Endothelial cell of umbilical vein (primary cell): ENCODE data around the gene RAD51B. TPM values are rescaled to one million over a fixed set of nuclear protein-coding genes. Genes with fewer than 3 reads are reported as not detected.

Source experiments
- BruUV-seq: library from RNA; stranded (reverse); fragments of 400-500 nt; replicated peaks from 2 replicates; lab custom pipeline; 2021; lab: Mats Ljungman, UMichigan
- CTCF ChIA-PET: fragments of 300-600, 350-600 bp; sonication (Branson Sonifier 250); formaldehyde crosslinking; loops from one replicate; lab custom pipeline; 2021; ENCODE audit warnings: antibody characterized with exemption, inconsistent platforms; lab: Charles Lee
- POLR2A ChIA-PET: fragments of 300-600, 350-600 bp; sonication (Branson Sonifier 250); formaldehyde crosslinking; loops from one replicate; lab custom pipeline; 2021; ENCODE audit warnings: antibody characterized with exemption, inconsistent platforms; lab: Charles Lee
- DNase-seq: peaks from one replicate; pipeline ENCODE4 v3.0.0-alpha.2; 2011; ENCODE audit warnings: low read depth, low spot score
- FAIRE-seq: peaks from 2 replicates; lab custom pipeline; 2011; peaks lifted over from hg19 to GRCh38; lab: Jason Lieb, UNC
- H2AFZ ChIP-seq: 2 replicates; pipeline ENCODE4 v1.6.0; 2012; ENCODE audit warnings: low read depth, low read length, control low read depth, inconsistent platforms
- H3K27ac ChIP-seq: 2 replicates; pipeline ENCODE4 v1.5.1; 2011; ENCODE audit warnings: low read depth, mild to moderate bottlenecking, control low read depth, low read length, moderate library complexity; ENCODE audit not compliant: insufficient read depth
- H3K27me3 ChIP-seq, 2 experiments: 2 replicates each; pipeline versions ENCODE4 v1.6.0 to v1.6.1; 2011; ENCODE audit warnings: low read length in 2 of 2, mixed read lengths in 1 of 2; ENCODE audit not compliant: control insufficient read depth in 2 of 2, insufficient read depth in 2 of 2
- H3K36me3 ChIP-seq, 2 experiments: 2 replicates in 1 of 2; 3 replicates in 1 of 2; pipeline ENCODE4 v1.5.1; 2011; ENCODE audit warnings: low read length in 2 of 2, mild to moderate bottlenecking in 1 of 2, moderate library complexity in 1 of 2; ENCODE audit not compliant: control insufficient read depth in 2 of 2, insufficient read depth in 2 of 2; ENCODE audit errors: extremely low read depth in 1 of 2
- H3K4me1 ChIP-seq: 3 replicates; pipeline ENCODE4 v1.5.1; 2011; ENCODE audit warnings: mild to moderate bottlenecking, low read length; ENCODE audit not compliant: control insufficient read depth, insufficient read depth; ENCODE audit errors: extremely low read depth
- H3K4me2 ChIP-seq: 2 replicates; pipeline ENCODE4 v1.6.1; 2011; ENCODE audit warnings: low read length, control low read depth, mixed read lengths; ENCODE audit not compliant: insufficient read depth
- H3K4me3 ChIP-seq, 3 experiments: fragments of 200-600 bp in 1 of 3; sonication (generic), shearing (Covaris generic) in 1 of 3; replicated peaks in 1 of 3; 2 replicates each; pipeline ENCODE4 v1.5.1; 2011 to 2016; ENCODE audit warnings: control low read depth in 3 of 3, low read length in 3 of 3, mild to moderate bottlenecking in 2 of 3, inconsistent platforms in 1 of 3, low read depth in 1 of 3, moderate library complexity in 1 of 3; ENCODE audit not compliant: insufficient read depth in 1 of 3
- H3K79me2 ChIP-seq: 2 replicates; pipeline ENCODE4 v1.6.0; 2012; ENCODE audit warnings: low read length, inconsistent platforms; ENCODE audit not compliant: control insufficient read depth, insufficient read depth
- H3K9ac ChIP-seq: replicated peaks from 2 replicates; pipeline ENCODE3; 2011; ENCODE audit warnings: low read length, control low read depth; ENCODE audit not compliant: insufficient read depth; ENCODE audit errors: extremely low read depth
- H3K9me1 ChIP-seq: replicated peaks from 3 replicates; pipeline ENCODE4 v1.6.0; 2011; ENCODE audit warnings: mild to moderate bottlenecking, low read length; ENCODE audit not compliant: control insufficient read depth, insufficient read depth; ENCODE audit errors: extremely low read depth
- H3K9me3 ChIP-seq: replicated peaks from 2 replicates; pipeline ENCODE4 v1.5.1; 2012; ENCODE audit warnings: low read length, inconsistent platforms; ENCODE audit not compliant: control insufficient read depth, insufficient read depth
- H4K20me1 ChIP-seq: replicated peaks from 2 replicates; pipeline ENCODE3; 2011; ENCODE audit warnings: mild to moderate bottlenecking, low read length; ENCODE audit not compliant: control insufficient read depth, insufficient read depth; ENCODE audit errors: extremely low read depth
- CTCF ChIP-seq, 2 donors: IDR thresholded peaks; 1 replicate in 1 of 2; 2 replicates in 1 of 2; pipeline ENCODE4 v1.5.1; 2011; ENCODE audit warnings: low read length in 2 of 2, mild to moderate bottlenecking in 2 of 2, moderate library complexity in 2 of 2, control low read depth in 1 of 2, inconsistent platforms in 1 of 2, low read depth in 1 of 2; ENCODE audit not compliant: insufficient read depth in 1 of 2; ENCODE audit errors: extremely low read depth in 1 of 2
- EZH2 ChIP-seq: IDR thresholded peaks from 2 replicates; pipeline ENCODE4 v1.6.1; 2012; ENCODE audit warnings: borderline replicate concordance, low read depth, mild to moderate bottlenecking, moderate library complexity, low read length, inconsistent platforms; ENCODE audit not compliant: severe bottlenecking
- FOS ChIP-seq: IDR thresholded peaks from 2 replicates; pipeline ENCODE4 v1.6.1; 2011; ENCODE audit warnings: mild to moderate bottlenecking, low read length, moderate library complexity, borderline replicate concordance; ENCODE audit not compliant: insufficient read depth
- GATA2 ChIP-seq: IDR thresholded peaks from 2 replicates; pipeline ENCODE4 v1.7.0; 2011; ENCODE audit warnings: low read depth, mild to moderate bottlenecking, moderate library complexity, mixed read lengths, low read length; ENCODE audit not compliant: insufficient read length, insufficient read depth
- JUN ChIP-seq: IDR thresholded peaks from 2 replicates; pipeline ENCODE4 v1.6.1; 2011; ENCODE audit warnings: borderline replicate concordance, low read depth; ENCODE audit not compliant: insufficient read length, insufficient read depth
- MAX ChIP-seq: IDR thresholded peaks from 2 replicates; pipeline ENCODE4 v1.6.1; 2011; ENCODE audit not compliant: insufficient read depth, insufficient read length
- MYC ChIP-seq: IDR thresholded peaks from one replicate; pipeline ENCODE4 v1.6.1; 2011; ENCODE audit warnings: mild to moderate bottlenecking, low read depth, low read length
- POLR2A ChIP-seq: IDR thresholded peaks from 2 replicates; pipeline ENCODE4 v1.6.1; 2012; ENCODE audit warnings: low read depth, mild to moderate bottlenecking, control low read depth, low read length
- POLR2AphosphoS5 ChIP-seq: IDR thresholded peaks from 2 replicates; pipeline ENCODE4 v1.6.1; 2012; ENCODE audit warnings: low read depth, mild to moderate bottlenecking, control low read depth, low read length, moderate library complexity; ENCODE audit not compliant: insufficient read depth
- dilution Hi-C: fragments of 300-500 bp; cut with MboI; formaldehyde crosslinking; loops from one replicate; pipeline ENCODE4 v1.15.0; 2019; ENCODE audit warnings: low sequenced_read_pairs; ENCODE audit not compliant: extremely low pct_ligation_motif_present
- intact Hi-C: fragments of 100-400 bp; cut with micrococcal nuclease; formaldehyde crosslinking; loops from one replicate; pipeline ENCODE4 v1.10.0; 2022
- polyA plus RNA-seq, 4 experiments: library from polyadenylated mRNA; depleted of rRNA in 3 of 4; stranded (reverse) in 3 of 4; unstranded in 1 of 4; fragments of >200 nt; gene quantifications; 2 replicates each; pipeline versions ENCODE4 v1.2.1 to v1.2.3, GENCODE V29; 2011 to 2012; ENCODE audit warnings: missing spikeins in 1 of 4
- total RNA-seq: library from RNA; stranded (reverse); gene quantifications from 2 replicates; pipeline ENCODE4 v1.2.3, GENCODE V29; 2021

The RAD51B gene
- total and polyA plus RNA-seq, 2 donors (not counting 3 experiments of a cell fraction or from before 2014, with no cell fraction given) = 3.9 to 19.0 TPM

- intact Hi-C loops (no loop called here), dilution Hi-C loops (no loop called here)
- no peak overlapping the region for H2AFZ ChIP-seq
- H3K9me3 ChIP-seq = no peaks in the 10 kb centered on the region
- H3K79me2 ChIP-seq = no peaks in the 10 kb centered on the region
- no peak for DNase-seq
- H3K27me3 ChIP-seq = no peaks in the 10 kb centered on the region
- no peak for TF ChIP-seq POLR2AphosphoS5
- no TSS peak for BruUV-seq
- no peak overlapping the region for H3K4me2 ChIP-seq
- H3K4me1 ChIP-seq = peaks cover 8% of the 10 kb centered on the region
- no peak overlapping the region for H3K9ac ChIP-seq
- ChIA-PET POLR2A (no interaction called here), CTCF (interaction anchor here (2.0 kb wide), 1 partner anchor 9 kb away, joined by 7 read pairs; no protein-coding TSS in a partner anchor)
- H4K20me1 ChIP-seq = no peaks in the 10 kb centered on the region
- FAIRE-seq = no peak
- no peaks in the 10 kb centered on the region for H3K9me1 ChIP-seq
- H3K36me3 ChIP-seq = no peaks in the 10 kb centered on the region
- no peak overlapping the region for H3K4me3 ChIP-seq
- H3K27ac ChIP-seq = no peak overlapping the region
Observed at GRCh38 chr14:68414121-68414520, 594.5 kb downstream of the RAD51B start.

GRCh38 chr14:68416171-68416570 is 596.6 kb downstream of the RAD51B start:
- no peaks in the 10 kb centered on the region for H3K36me3 ChIP-seq
- no peak overlapping the region for H3K27ac ChIP-seq
- ChIA-PET CTCF (no interaction called here), POLR2A (no interaction called here)
- H2AFZ ChIP-seq = no peak overlapping the region
- BruUV-seq = no TSS peak
- FAIRE-seq = no peak
- H3K79me2 ChIP-seq = no peaks in the 10 kb centered on the region
- H4K20me1 ChIP-seq = no peaks in the 10 kb centered on the region
- H3K4me1 ChIP-seq = peaks cover 8% of the 10 kb centered on the region
- DNase-seq = no peak
- no peak overlapping the region for H3K4me3 ChIP-seq
- H3K4me2 ChIP-seq = no peak overlapping the region
- intact Hi-C loops (no loop called here), dilution Hi-C loops (no loop called here)
- H3K9me1 ChIP-seq = no peaks in the 10 kb centered on the region
- TF ChIP-seq MYC = no peak
- no peak for TF ChIP-seq FOS
- no peak for TF ChIP-seq POLR2AphosphoS5
- TF ChIP-seq POLR2A = no peak
- no peak for TF ChIP-seq JUN
- TF ChIP-seq MAX = no peak
- TF ChIP-seq GATA2 = no peak
- no peak for TF ChIP-seq EZH2
- no peak for TF ChIP-seq CTCF (IDR thresholded peaks at IDR 0.05; ENCODE audit: extremely low read depth in 1 of 2, insufficient read depth in 1 of 2, low read depth in 1 of 2, low read length in 2 of 2)
- H3K9ac ChIP-seq = no peak overlapping the region
- no peaks in the 10 kb centered on the region for H3K27me3 ChIP-seq
- no peaks in the 10 kb centered on the region for H3K9me3 ChIP-seq
